Caco-2 (cell line): Measurements from ENCODE around the gene GDF11. TPM values are rescaled to one million over a fixed set of nuclear protein-coding genes. Genes with fewer than 3 reads are reported as not detected.
A peak's percentile ranks its signal among the peaks of the same experiment; 100 is the strongest.

ENCODE experiments used
- BruUV-seq: library from RNA; stranded (reverse); fragments of 400-500 nt; replicated peaks from 2 replicates; lab custom pipeline; 2021; lab: Mats Ljungman, UMichigan
- CTCF ChIA-PET: fragments of 300-600 bp; sonication (Branson Sonifier 250); formaldehyde crosslinking; loops from one replicate; lab custom pipeline; 2022; ENCODE audit warnings: antibody characterized with exemption; lab: Charles Lee
- POLR2A ChIA-PET: fragments of 300-600 bp; sonication (Branson Sonifier 250); formaldehyde crosslinking; loops from one replicate; lab custom pipeline; 2022; ENCODE audit warnings: antibody characterized with exemption; lab: Charles Lee
- DNase-seq, 2 experiments: peaks; one replicate each; pipeline versions ENCODE4 v3.0.0 to v3.0.0-alpha.2; 2020 to 2022
- H3K27me3 ChIP-seq: replicated peaks from 2 replicates; pipeline ENCODE4 v1.6.0; 2011; ENCODE audit warnings: low read length; ENCODE audit not compliant: control insufficient read depth, insufficient read depth
- H3K36me3 ChIP-seq: 2 replicates; pipeline ENCODE4 v1.5.1; 2011; ENCODE audit warnings: low read length; ENCODE audit not compliant: control insufficient read depth, insufficient read depth
- H3K4me1 ChIP-seq: fragments of 250-450 bp; sonication (Bioruptor Pico); 2 replicates; pipeline ENCODE4 v1.5.1; 2020; ENCODE audit warnings: mild to moderate bottlenecking
- H3K4me3 ChIP-seq: 2 replicates; pipeline ENCODE4 v1.5.1; 2011; ENCODE audit warnings: low read depth, mild to moderate bottlenecking, control low read depth, low read length
- H3K9me3 ChIP-seq: fragments of 250-450 bp; sonication (Bioruptor Pico); 2 replicates; pipeline ENCODE4 v1.5.1; 2020; ENCODE audit warnings: mild to moderate bottlenecking, moderate library complexity
- H3K27ac Mint-ChIP-seq: one replicate; pipeline ENCODE4 v1.8.0; 2022; ENCODE audit warnings: mixed read lengths; ENCODE audit not compliant: unreplicated experiment
- H3K27me3 Mint-ChIP-seq: one replicate; pipeline ENCODE4 v1.8.0; 2022; ENCODE audit warnings: mixed read lengths; ENCODE audit not compliant: insufficient read depth, unreplicated experiment
- H3K36me3 Mint-ChIP-seq: one replicate; pipeline ENCODE4 v1.8.0; 2022; ENCODE audit warnings: mild to moderate bottlenecking, mixed read lengths; ENCODE audit not compliant: insufficient read depth, unreplicated experiment
- H3K4me1 Mint-ChIP-seq: one replicate; pipeline ENCODE4 v1.8.0; 2022; ENCODE audit warnings: low read depth, mixed read lengths; ENCODE audit not compliant: unreplicated experiment
- H3K4me3 Mint-ChIP-seq: one replicate; pipeline ENCODE4 v1.8.0; 2022; ENCODE audit warnings: mild to moderate bottlenecking, moderate library complexity, mixed read lengths; ENCODE audit not compliant: unreplicated experiment
- H3K9me3 Mint-ChIP-seq: one replicate; pipeline ENCODE4 v1.8.0; 2022; ENCODE audit warnings: mixed read lengths; ENCODE audit not compliant: unreplicated experiment
- intact Hi-C: fragments of 100-400 bp; cut with micrococcal nuclease; formaldehyde crosslinking; loops from one replicate; pipeline ENCODE4 v1.10.0; 2022; ENCODE audit not compliant: unreplicated experiment
- total RNA-seq: library from RNA; stranded (reverse); gene quantifications from 2 replicates; pipeline ENCODE4 v1.2.3, GENCODE V29; 2022
- TF ChIP-seq, protein P1 (sequence below), 2 experiments: fragments of 200-600 bp in 1 of 2; IDR thresholded peaks; 1 replicate in 1 of 2; 2 replicates in 1 of 2; pipeline versions ENCODE4 v1.5.1 to v1.8.0; 2011 to 2022; ENCODE audit warnings: antibody characterized with exemption in 1 of 2, control low read depth in 1 of 2, inconsistent platforms in 1 of 2, low read depth in 1 of 2, low read length in 1 of 2, mild to moderate bottlenecking in 1 of 2, moderate library complexity in 1 of 2; ENCODE audit not compliant: insufficient read depth in 1 of 2, severe bottlenecking in 1 of 2, unreplicated experiment in 1 of 2

Gene GDF11
- total RNA-seq, 1 experiment from 2014 or later = 11.0 TPM

DNA sequence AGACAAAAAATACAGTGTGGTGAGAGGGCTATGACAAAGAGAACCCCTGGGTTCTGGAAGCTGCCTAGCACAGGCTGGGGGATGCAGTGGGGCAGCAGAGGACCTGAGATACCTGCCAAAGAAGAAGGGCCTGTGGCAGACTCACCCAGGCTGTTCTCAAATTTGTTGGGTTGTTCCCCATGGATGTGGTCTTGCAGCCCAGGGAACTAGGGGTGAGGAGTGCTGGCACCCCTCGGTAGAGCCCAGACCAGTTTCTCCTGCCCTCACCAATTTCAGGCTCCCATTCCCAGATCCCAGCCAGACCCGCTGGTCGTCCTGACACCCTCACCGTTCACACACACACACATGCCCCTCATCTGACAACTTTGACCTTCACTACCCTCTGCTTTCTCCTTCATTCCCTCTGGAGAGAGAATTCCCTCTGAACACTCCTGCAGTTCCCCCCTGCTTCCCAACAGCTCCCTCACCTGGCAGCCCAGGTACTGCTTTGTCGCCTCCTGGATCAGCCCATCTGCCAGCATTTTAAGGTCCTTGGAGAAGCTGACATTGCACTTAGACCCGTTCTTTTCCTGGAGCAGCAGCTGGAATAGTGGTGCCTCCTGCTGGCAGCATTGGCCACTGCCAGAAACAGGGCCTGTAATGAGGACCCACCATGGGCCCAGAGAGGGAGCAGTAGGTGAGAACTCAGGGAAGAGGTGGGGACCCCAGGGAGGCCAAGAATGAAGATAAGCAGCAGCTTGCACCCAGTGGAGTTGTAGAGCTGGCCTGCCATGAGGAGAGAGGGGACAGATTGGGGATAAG lies 5.9 kb upstream of the GDF11 start:
- Histone ChIP-seq H3K27me3 (no peaks in the 10 kb centered on the region), H3K4me3 (no peak overlapping the region), H3K36me3 (no peaks in the 10 kb centered on the region), H3K9me3 (no peaks in the 10 kb centered on the region), H3K4me1 (peaks cover 11% of the 10 kb centered on the region)
- peak; percentile 81 to 85 for DNase-seq
- Mint-ChIP-seq H3K27ac (no peak overlapping the region), H3K4me1 (peaks cover 18% of the 10 kb centered on the region), H3K36me3 (no peaks in the 10 kb centered on the region), H3K4me3 (peak overlapping the region; percentile 77), H3K27me3 (no peaks in the 10 kb centered on the region), H3K9me3 (no peaks in the 10 kb centered on the region)
- intact Hi-C loops = loop anchor here (1.0 kb wide), 3 partner anchors 13 to 78 kb away; a partner anchor contains a TSS
- POLR2A ChIA-PET = no interaction called here
- TF ChIP-seq, protein P1, sequence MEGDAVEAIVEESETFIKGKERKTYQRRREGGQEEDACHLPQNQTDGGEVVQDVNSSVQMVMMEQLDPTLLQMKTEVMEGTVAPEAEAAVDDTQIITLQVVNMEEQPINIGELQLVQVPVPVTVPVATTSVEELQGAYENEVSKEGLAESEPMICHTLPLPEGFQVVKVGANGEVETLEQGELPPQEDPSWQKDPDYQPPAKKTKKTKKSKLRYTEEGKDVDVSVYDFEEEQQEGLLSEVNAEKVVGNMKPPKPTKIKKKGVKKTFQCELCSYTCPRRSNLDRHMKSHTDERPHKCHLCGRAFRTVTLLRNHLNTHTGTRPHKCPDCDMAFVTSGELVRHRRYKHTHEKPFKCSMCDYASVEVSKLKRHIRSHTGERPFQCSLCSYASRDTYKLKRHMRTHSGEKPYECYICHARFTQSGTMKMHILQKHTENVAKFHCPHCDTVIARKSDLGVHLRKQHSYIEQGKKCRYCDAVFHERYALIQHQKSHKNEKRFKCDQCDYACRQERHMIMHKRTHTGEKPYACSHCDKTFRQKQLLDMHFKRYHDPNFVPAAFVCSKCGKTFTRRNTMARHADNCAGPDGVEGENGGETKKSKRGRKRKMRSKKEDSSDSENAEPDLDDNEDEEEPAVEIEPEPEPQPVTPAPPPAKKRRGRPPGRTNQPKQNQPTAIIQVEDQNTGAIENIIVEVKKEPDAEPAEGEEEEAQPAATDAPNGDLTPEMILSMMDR (IDR thresholded peaks at IDR 0.05; ENCODE audit: insufficient read depth in 1 of 2, low read depth in 1 of 2, low read length in 1 of 2, severe bottlenecking in 1 of 2, unreplicated experiment in 1 of 2) = peak; percentile 67 to 81
- CTCF ChIA-PET = interaction anchor here (0.5 to 3.8 kb wide), 17 partner anchors 8 to 466 kb away, joined by 3 to 37 read pairs (median 11); partner anchors contain the start of genes CD63, DNAJC14, ORMDL2 and PYM1
- no TSS peak for BruUV-seq

DNA sequence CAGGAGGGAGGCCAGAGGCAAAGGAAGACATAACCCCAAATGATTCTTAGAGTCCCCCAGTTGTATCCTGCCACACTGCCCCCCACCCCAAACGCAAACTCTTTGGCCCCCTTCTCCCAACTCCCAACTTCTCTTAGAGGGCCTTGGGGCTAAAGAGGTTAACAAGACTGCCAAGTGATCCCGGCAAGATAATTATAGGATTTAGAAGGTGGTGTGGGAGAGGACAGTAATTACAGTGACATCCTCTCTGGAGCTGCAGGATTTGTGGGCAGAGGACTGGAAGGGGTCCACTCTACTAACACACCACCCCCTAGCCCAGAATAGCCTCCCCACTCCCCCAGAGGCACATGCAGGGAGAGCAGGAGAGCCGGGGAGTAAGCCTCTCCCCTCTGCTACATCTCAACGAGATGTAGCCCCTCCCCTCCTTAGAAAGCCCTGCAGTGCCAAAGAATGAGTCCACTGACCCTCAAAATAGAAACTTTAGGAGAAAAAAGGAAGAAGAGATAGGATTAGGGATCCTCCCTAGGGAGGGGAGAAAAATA lies 5.3 kb upstream of the GDF11 start:
- BruUV-seq = no TSS peak
- peak overlapping the region; percentile 43 for H3K27ac Mint-ChIP-seq
- POLR2A ChIA-PET = interaction anchor here (0.6 to 0.9 kb wide), 4 partner anchors 9 to 363 kb away, joined by 3 to 6 read pairs (median 4); partner anchors contain the start of genes CD63 and DNAJC14
- H3K9me3 Mint-ChIP-seq = no peaks in the 10 kb centered on the region
- no peak for DNase-seq
- TF ChIP-seq, protein P1 (IDR thresholded peaks at IDR 0.05; ENCODE audit: insufficient read depth in 1 of 2, low read depth in 1 of 2, low read length in 1 of 2, severe bottlenecking in 1 of 2, unreplicated experiment in 1 of 2) = no peak
- peak overlapping the region; percentile 77 for H3K4me3 Mint-ChIP-seq
- CTCF ChIA-PET = interaction anchor here (0.6 to 3.8 kb wide), 27 partner anchors 9 to 466 kb away, joined by 3 to 37 read pairs (median 7); partner anchors contain the start of genes CD63, DNAJC14, ORMDL2 and PA2G4
- Histone ChIP-seq H3K27me3 (no peaks in the 10 kb centered on the region), H3K9me3 (no peaks in the 10 kb centered on the region), H3K4me3 (peak overlapping the region; percentile 48), H3K4me1 (peaks cover 12% of the 10 kb centered on the region), H3K36me3 (no peaks in the 10 kb centered on the region)
- H3K36me3 Mint-ChIP-seq = no peaks in the 10 kb centered on the region
- peaks cover 25% of the 10 kb centered on the region for H3K4me1 Mint-ChIP-seq
- H3K27me3 Mint-ChIP-seq = no peaks in the 10 kb centered on the region
- intact Hi-C loops = loop anchor here (1.0 to 2.0 kb wide), 8 partner anchors 13 to 304 kb away; partner anchors contain the start of genes PYM1, RPS26 and SUOX
